KOPT-K1 (cell line): ENCODE results near the gene PRM1.

ENCODE experiments used
- H3K27ac ChIP-seq: fragments of 200-600 bp; sonication (generic); 2 replicates; pipeline ENCODE4 v1.5.1; 2016; ENCODE audit warnings: antibody characterized with exemption, mild to moderate bottlenecking, low read depth, low read length; ENCODE audit not compliant: poor library complexity, severe bottlenecking
- H3K36me3 ChIP-seq: fragments of 200-600 bp; sonication (generic); 2 replicates; pipeline ENCODE4 v1.5.1; 2017; ENCODE audit warnings: antibody characterized with exemption, mild to moderate bottlenecking, low read length, moderate library complexity; ENCODE audit not compliant: insufficient read depth
- H3K9me3 ChIP-seq: fragments of 200-600 bp; sonication (generic); 2 replicates; pipeline ENCODE4 v1.5.1; 2017; ENCODE audit warnings: antibody characterized with exemption, low read length, mild to moderate bottlenecking; ENCODE audit not compliant: insufficient read depth, poor library complexity, severe bottlenecking

The PRM1 gene

GRCh38 chr16:11234884-11235702 is 46.0 kb downstream of the PRM1 start:
- no peaks in the 10 kb centered on the region for H3K36me3 ChIP-seq
- peak overlapping the region; percentile 99 for H3K27ac ChIP-seq
- H3K9me3 ChIP-seq: no peaks in the 10 kb centered on the region

GRCh38 chr16:11233727-11234376 is 47.3 kb downstream of the PRM1 start:
- Histone ChIP-seq H3K27ac (peak overlapping the region; percentile 99), H3K36me3 (no peaks in the 10 kb centered on the region), H3K9me3 (no peaks in the 10 kb centered on the region)

GRCh38 chr16:11232852-11233726 is 48.0 kb downstream of the PRM1 start:
- Histone ChIP-seq H3K9me3 (no peaks in the 10 kb centered on the region), H3K36me3 (no peaks in the 10 kb centered on the region), H3K27ac (peak overlapping the region; percentile 99)

GRCh38 chr16:11232302-11232851 is 48.8 kb downstream of the PRM1 start:
- Histone ChIP-seq H3K9me3 (no peaks in the 10 kb centered on the region), H3K36me3 (no peaks in the 10 kb centered on the region), H3K27ac (peak overlapping the region; percentile 99)

GRCh38 chr16:11231367-11231970 is 49.7 kb downstream of the PRM1 start:
- Histone ChIP-seq H3K9me3 (no peaks in the 10 kb centered on the region), H3K27ac (peak overlapping the region; percentile 99), H3K36me3 (no peaks in the 10 kb centered on the region)
